ENCODE data around the gene INPP4B.

INPP4B gene

DNA sequence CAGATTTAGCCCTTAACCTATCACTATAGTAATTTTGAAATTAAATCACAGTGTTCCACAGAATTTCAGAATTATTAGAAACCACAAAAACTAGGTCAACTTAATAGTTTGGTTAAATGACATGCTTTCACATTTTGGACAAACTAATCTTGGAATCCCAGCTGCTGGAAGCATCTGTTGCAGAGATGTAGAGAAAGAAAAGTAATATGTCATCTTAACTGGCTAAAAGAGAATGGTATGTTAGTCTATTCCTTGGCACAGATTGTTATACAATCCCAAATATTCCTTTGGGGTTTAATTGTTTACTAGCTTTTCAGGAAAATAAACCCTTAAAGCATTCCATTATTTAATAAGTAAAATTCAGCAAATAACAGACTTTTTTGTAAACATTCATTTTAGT, 689.8 kb downstream of the INPP4B start:
- no peak for TF ChIP-seq JUND (IDR thresholded peaks at IDR 0.05; ENCODE audit: low read depth)
- in situ Hi-C loops (cut with HindIII; ENCODE audit: low pct_unique_long_range_greater_than_20kb, low sequenced_read_pairs): no loop called here
- DNase-seq (ENCODE audit: low read depth in 1 of 2, low spot score in 1 of 2): no peak

DNA sequence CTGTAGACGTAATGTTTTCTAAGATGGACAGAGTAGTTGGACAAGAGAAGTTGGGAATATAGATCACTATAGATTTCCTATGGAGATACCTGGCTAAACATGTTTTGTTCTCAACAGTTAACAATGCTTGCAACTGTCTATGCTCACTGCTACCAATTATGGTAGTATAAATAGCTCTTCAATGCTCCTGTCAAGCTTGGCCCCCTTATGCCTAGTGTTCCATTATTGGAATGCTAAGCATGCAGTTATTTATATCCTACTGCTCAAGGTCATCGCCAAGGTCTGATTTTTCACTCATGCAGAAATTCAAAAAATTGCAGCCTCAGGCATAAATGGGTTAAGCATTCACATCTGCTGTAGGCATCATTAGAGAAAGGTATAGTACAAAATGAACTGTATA, 690.8 kb downstream of the INPP4B start:
- no peak for DNase-seq (ENCODE audit: low read depth in 1 of 2, low spot score in 1 of 2)
- TF ChIP-seq JUND (IDR thresholded peaks at IDR 0.05; ENCODE audit: low read depth): no peak
- in situ Hi-C loops (cut with HindIII; ENCODE audit: low pct_unique_long_range_greater_than_20kb, low sequenced_read_pairs): no loop called here

DNA sequence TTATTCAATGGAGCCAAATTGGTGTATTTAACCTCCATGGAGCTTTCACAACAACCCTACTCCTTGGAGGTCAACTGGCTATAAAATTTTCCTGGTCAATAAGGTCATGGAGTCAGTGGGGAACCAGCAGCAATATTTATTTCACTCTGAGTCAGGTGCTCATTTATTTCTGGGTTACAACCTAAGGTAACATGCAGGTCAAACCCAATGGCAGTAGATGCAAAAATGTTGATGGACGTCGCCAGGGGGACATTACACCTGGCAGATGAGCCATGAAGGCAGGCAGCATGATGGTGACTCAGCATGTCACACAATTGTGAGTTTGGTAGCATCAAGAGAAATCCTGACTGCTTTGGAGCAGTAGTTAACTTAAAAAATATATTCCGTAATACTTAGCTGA, 695.6 kb downstream of the INPP4B start:
- in situ Hi-C loops (cut with HindIII; ENCODE audit: low pct_unique_long_range_greater_than_20kb, low sequenced_read_pairs): no loop called here
- DNase-seq (ENCODE audit: low read depth in 1 of 2, low spot score in 1 of 2): no peak
- no peak for TF ChIP-seq JUND (IDR thresholded peaks at IDR 0.05; ENCODE audit: low read depth)

DNA sequence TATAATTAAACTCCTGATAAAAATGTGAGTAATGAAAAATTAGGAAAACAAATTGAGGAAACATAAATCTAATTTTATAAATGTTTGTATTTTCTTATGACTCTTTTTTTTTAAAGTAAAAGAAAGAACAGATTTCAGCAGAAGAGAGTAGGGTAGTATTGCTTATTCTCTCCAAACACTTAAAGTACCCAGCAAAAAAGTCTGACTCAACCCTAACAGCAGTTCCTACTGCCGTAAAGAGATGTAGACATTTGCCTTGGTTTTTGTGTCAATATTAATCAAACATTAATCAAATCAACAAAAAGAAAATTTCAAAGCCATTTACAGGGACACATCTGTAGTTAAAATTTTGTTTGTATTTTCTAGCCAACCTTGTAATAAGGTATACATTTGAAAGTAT, 701.3 kb downstream of the INPP4B start:
- no peak for TF ChIP-seq JUND (IDR thresholded peaks at IDR 0.05; ENCODE audit: low read depth)
- DNase-seq (ENCODE audit: low read depth in 1 of 2, low spot score in 1 of 2): no peak
- in situ Hi-C loops (cut with HindIII; ENCODE audit: low pct_unique_long_range_greater_than_20kb, low sequenced_read_pairs): no loop called here

DNA sequence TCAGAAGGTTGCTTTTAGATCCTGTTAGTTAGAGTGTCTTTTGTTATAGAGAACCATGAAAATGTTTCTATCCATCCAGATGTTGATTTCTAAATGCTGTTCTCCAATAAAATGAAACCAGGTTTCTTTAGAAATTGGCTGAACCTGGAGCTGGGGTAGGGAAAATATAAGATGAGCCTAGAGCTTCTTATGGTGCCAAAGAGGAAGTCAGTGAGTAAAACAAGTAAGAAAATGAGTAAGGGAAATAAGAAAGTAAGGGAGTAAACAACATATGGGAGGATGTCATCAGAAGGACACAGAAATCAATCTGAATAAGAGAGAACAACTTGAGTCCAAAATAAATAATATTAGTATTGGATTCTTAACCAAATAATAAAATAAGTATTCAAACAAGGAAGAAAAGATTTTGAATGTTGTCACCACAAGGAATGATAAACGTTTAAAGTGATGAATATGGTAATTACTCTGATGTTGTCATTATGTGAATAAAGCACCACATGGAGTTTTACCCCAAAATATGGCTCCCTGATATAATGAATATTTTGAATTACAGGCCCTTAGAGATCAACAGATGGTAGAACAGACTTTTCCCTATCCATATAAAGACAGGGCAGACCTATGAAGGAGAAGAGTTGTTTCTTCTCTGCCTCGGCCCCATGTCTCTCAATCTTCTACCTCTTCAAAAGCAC, 703.6 kb downstream of the INPP4B start:
- no peak for TF ChIP-seq JUND (IDR thresholded peaks at IDR 0.05; ENCODE audit: low read depth)
- no peak for DNase-seq (ENCODE audit: low read depth in 1 of 2, low spot score in 1 of 2)
- in situ Hi-C loops (cut with HindIII; ENCODE audit: low pct_unique_long_range_greater_than_20kb, low sequenced_read_pairs): no loop called here

DNA sequence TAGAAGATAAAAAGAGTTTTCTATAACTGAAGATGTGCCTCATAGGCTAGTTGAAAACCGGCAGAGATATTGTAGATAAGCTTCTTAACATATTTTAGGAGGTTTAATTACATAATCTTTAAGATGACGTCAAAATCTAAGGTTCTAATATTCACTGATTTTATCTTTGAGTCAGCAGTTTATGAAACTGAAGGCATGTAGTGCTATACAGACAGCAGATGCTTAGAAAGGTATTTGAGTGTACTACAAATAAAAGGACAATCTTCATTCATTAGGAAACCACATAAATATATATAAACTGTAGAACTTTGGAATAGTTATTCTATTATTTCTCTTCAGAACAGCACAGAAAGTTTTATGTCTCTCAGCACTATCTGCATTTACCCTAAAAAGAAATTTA, 704.9 kb downstream of the INPP4B start:
- no peak for TF ChIP-seq JUND (IDR thresholded peaks at IDR 0.05; ENCODE audit: low read depth)
- DNase-seq (ENCODE audit: low read depth in 1 of 2, low spot score in 1 of 2): no peak
- in situ Hi-C loops (cut with HindIII; ENCODE audit: low pct_unique_long_range_greater_than_20kb, low sequenced_read_pairs): no loop called here

DNA sequence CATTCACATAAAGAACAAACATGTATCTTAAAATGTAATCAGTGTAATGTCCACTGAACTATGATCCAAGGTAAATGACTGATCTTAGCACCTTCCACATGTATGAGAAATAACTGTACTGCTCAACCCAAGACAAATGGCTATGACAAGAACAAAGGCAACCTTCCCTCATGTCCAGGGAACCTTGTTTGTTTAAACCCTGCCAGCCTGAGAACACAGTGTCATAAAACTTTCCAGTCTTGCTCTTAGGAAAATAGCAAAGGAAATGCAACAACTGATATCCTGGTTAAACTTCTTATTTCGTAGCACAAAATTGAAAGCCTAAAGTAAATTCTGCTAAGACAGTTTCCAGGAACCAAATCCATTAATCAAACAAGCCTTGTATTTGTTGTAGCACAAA, 715.4 kb downstream of the INPP4B start:
- in situ Hi-C loops (cut with HindIII; ENCODE audit: low pct_unique_long_range_greater_than_20kb, low sequenced_read_pairs): no loop called here
- peak in 1 of 2 experiments; percentile 3 for DNase-seq (ENCODE audit: low read depth in 1 of 2, low spot score in 1 of 2)
- TF ChIP-seq JUND (IDR thresholded peaks at IDR 0.05; ENCODE audit: low read depth): no peak

DNA sequence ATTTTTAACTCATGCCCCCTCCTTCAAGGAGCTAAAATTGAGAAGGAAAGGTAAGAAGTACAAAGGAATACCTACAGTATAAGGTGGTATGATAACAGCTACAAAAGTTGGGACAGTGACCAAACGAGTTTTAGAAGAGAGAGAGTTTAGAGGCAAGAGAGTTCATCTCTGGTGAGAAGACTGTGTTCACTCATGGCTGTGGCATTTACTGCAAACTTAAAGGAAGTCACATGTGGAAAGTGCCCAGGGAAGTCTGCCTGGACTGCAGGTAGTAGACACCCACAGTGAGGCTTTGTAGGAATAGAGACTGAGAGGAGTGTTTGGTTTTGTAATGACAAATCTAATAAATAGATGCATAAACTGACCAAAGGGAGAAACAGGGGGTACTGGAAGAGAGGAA, 716.2 kb downstream of the INPP4B start:
- no peak for DNase-seq (ENCODE audit: low read depth in 1 of 2, low spot score in 1 of 2)
- in situ Hi-C loops (cut with HindIII; ENCODE audit: low pct_unique_long_range_greater_than_20kb, low sequenced_read_pairs): no loop called here
- TF ChIP-seq JUND (IDR thresholded peaks at IDR 0.05; ENCODE audit: low read depth): no peak

DNA sequence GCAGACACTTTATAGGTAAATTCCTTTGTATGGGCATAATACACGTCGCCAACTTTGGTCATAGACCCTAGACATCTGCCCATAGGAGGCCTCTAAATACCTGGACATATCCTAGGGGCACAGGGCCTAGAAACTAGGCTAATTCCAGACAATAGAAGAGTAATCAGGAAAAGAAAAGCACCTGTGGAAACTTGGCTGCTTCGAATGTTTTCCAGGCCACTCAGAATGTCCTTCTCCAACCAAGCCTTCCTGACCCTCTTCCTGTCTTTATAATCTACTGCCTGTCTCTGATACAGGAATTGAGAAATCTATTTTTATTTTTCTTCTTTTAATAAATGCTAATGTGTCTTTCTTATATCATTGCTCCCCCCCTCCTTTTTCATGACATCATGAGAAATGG, 716.6 kb downstream of the INPP4B start:
- in situ Hi-C loops (cut with HindIII; ENCODE audit: low pct_unique_long_range_greater_than_20kb, low sequenced_read_pairs): no loop called here
- DNase-seq (ENCODE audit: low read depth in 1 of 2, low spot score in 1 of 2): no peak
- no peak for TF ChIP-seq JUND (IDR thresholded peaks at IDR 0.05; ENCODE audit: low read depth)

DNA sequence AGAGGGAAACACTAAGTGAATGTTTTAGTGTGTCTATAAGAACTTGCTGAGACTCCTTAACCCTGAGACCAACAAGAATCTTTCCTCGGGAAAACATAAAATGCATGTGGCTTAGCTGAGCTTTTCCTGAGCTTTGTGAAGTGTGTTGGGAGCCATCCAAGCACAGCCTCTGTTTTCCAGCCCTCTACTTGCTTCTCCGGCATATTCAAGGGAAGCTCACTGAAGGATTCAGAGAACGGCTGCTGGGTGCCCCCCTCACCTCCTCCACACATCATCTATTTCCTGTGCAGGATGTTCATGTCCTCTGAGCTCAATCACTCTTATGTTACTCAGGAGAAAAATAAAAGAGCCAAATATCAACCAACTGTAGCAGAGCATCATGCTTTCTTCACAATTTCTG, 717.6 kb downstream of the INPP4B start:
- no peak for DNase-seq (ENCODE audit: low read depth in 1 of 2, low spot score in 1 of 2)
- in situ Hi-C loops (cut with HindIII; ENCODE audit: low pct_unique_long_range_greater_than_20kb, low sequenced_read_pairs): no loop called here
- no peak for TF ChIP-seq JUND (IDR thresholded peaks at IDR 0.05; ENCODE audit: low read depth)

DNA sequence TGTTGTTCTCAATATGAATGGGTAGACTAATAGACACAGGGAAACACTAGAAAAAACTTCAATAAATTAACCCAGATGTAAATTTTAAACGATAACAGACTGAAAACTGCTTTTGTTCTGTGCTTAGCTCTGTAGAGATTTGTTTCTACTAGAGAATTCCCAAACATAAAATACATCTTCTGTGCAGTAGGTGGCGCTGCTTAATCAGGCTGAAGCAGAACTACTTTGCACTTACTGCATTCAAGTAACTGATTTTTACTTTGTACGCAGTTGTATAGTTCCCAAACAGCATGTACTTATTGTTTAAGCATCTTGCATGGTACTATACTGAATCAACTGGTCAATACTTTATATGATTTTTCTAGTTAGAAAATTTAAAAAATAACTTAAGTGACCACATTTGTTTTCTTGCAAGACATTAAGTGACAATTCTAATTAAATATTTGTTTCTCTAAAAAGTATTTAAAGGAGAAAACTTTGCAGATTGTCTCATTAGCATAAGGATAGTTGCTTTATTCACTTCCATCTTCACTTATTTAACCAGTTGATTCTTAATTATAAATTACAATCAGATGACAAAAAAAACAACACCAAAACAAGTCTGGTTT, 719.1 kb downstream of the INPP4B start:
- no peak for TF ChIP-seq JUND (IDR thresholded peaks at IDR 0.05; ENCODE audit: low read depth)
- in situ Hi-C loops (cut with HindIII; ENCODE audit: low pct_unique_long_range_greater_than_20kb, low sequenced_read_pairs): no loop called here
- peak in 1 of 2 experiments; percentile 71 for DNase-seq (ENCODE audit: low read depth in 1 of 2, low spot score in 1 of 2)

DNA sequence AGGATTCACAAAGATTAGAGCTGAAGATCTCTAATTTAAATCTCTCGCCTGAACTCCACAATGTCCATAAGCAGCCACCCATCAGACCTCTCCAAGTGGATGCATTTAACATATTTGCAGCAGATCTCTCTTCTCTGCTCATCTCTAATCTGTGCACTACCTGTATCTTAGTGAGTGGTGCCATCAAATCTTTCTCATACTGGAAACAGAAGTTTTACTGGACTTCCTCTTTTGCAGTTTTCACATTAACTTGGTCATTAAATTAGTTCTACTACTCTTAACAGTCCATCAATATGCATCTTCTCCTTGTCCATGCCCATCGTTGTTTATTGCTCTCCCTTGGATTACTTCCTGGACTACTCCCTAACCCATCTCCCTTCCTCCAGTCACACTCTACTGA, 721.2 kb downstream of the INPP4B start:
- TF ChIP-seq JUND (IDR thresholded peaks at IDR 0.05; ENCODE audit: low read depth): no peak
- in situ Hi-C loops (cut with HindIII; ENCODE audit: low pct_unique_long_range_greater_than_20kb, low sequenced_read_pairs): no loop called here
- DNase-seq (ENCODE audit: low read depth in 1 of 2, low spot score in 1 of 2): no peak

DNA sequence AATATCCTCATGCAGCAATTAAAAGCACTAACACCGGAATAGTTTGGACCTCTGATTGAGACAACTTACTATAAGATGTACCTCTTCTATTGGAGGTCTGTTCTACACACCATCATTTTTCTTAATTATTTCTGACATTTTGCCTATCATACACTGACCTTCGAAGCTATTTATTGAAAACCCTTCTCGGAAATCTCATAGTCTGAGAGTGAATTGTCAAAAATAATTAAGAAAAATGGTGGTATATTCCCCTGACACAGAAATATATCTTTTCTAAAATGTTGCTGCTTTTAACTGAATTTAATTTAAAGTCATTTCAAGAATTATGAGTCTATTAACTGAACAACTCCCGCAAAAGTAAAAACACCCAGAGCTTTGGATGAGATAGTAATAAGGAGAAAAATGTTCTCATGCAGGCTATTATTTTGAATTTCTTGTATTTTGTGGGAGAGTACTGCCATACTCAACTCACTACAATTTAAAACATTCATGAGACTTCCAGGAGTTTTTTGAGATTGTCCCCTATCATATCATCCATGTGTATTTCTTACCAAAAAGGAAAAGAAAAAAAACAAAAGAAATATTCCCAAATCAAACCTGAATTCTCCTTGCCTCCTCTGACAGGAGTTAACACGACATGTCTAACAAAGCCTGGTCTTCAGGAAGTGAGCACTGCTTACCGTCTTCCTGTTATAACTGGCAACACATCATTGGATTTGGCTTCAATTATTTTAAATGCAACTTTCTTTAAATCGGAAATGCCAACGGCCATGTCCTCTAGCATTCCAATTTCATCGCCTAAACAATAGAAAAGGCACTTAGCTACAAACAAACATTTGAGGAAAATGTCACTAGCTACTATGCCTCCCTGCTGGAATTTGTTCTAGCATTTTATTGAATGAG, 724.4 kb downstream of the INPP4B start:
- TF ChIP-seq JUND (IDR thresholded peaks at IDR 0.05; ENCODE audit: low read depth): no peak
- in situ Hi-C loops (cut with HindIII; ENCODE audit: low pct_unique_long_range_greater_than_20kb, low sequenced_read_pairs): no loop called here
- DNase-seq (ENCODE audit: low read depth in 1 of 2, low spot score in 1 of 2): no peak

Measured in T47D (cell line).